ENCODE measurements around the gene ARFGEF2.
"Not testable (repeated sequence)": the region's sequence is repeated elsewhere in the genome, so short reads cannot be mapped to it uniquely, and the experiment has no call there.

The ARFGEF2 gene

DNA sequence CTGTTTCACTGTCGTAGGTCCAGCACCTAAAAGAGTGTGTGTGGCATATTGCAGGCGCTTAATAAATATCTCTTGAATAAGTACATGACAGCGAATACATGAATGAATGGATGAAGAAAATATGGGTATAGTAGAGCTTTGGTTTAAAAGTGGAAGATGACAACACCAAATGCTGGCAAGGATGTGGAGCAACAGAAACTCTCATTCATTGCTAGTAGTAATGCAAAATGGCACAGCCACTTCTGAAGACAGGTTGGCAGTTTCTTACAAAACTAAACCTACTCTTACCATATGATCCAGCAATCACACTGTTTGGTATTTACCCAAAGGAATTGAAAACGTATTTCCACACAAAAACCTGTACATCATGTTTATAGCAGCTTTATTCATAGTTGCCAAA is 36.3 kb upstream of the ARFGEF2 start:
- H3K27ac ChIP-seq (ENCODE audit: low read length): no peak overlapping the region
- H3K4me1 ChIP-seq (ENCODE audit: low read length): peaks cover 26% of the 10 kb centered on the region
- no peaks in the 10 kb centered on the region for H4K20me1 ChIP-seq (ENCODE audit: insufficient read depth, low read length)
- no peak overlapping the region for H3K4me3 ChIP-seq (ENCODE audit: low read length)
- H3K9me3 ChIP-seq (ENCODE audit: insufficient read depth, low read length): no peaks in the 10 kb centered on the region
- no peaks in the 10 kb centered on the region for H3K36me3 ChIP-seq (replicated peaks; ENCODE audit: low read depth, low read length)
- no peak overlapping the region for H3K9ac ChIP-seq (ENCODE audit: low read length)
- no peaks in the 10 kb centered on the region for H3K27me3 ChIP-seq (ENCODE audit: low read depth, low read length)
- H3K79me2 ChIP-seq (ENCODE audit: low read length): no peaks in the 10 kb centered on the region
- no peak overlapping the region for H3K4me2 ChIP-seq (ENCODE audit: low read length)
- H2AFZ ChIP-seq (ENCODE audit: low read depth, low read length): no peak overlapping the region
- TF ChIP-seq EZH2phosphoT487 (IDR thresholded peaks at IDR 0.05; ENCODE audit: low read depth): no peak
- TF ChIP-seq, protein P1, sequence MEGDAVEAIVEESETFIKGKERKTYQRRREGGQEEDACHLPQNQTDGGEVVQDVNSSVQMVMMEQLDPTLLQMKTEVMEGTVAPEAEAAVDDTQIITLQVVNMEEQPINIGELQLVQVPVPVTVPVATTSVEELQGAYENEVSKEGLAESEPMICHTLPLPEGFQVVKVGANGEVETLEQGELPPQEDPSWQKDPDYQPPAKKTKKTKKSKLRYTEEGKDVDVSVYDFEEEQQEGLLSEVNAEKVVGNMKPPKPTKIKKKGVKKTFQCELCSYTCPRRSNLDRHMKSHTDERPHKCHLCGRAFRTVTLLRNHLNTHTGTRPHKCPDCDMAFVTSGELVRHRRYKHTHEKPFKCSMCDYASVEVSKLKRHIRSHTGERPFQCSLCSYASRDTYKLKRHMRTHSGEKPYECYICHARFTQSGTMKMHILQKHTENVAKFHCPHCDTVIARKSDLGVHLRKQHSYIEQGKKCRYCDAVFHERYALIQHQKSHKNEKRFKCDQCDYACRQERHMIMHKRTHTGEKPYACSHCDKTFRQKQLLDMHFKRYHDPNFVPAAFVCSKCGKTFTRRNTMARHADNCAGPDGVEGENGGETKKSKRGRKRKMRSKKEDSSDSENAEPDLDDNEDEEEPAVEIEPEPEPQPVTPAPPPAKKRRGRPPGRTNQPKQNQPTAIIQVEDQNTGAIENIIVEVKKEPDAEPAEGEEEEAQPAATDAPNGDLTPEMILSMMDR (IDR thresholded peaks at IDR 0.05; ENCODE audit: low read depth, low read length): no peak

DNA sequence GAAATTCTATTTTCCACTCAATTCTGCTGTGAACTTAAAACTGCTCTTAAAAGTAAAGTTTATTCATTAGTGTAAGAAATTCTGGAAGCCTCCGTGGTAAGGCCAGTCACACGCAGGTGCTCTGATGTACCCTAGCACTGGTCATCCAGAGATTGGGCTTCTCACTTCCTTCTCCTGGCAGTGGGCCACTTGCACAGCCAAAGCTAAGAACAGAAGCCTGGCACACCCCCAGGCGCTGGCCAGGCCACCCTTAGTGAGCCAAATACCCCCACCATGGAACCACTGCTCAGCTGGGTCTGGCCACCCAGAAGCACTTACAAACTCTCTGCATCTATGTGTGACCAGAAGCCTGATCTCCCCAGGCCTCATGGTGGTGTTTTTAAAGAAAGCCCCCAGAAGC is 35.3 kb upstream of the ARFGEF2 start:
- no peak overlapping the region for H3K4me3 ChIP-seq (ENCODE audit: low read length)
- no peak overlapping the region for H3K27ac ChIP-seq (ENCODE audit: low read length)
- no peaks in the 10 kb centered on the region for H3K79me2 ChIP-seq (ENCODE audit: low read length)
- H3K9ac ChIP-seq (ENCODE audit: low read length): no peak overlapping the region
- no peak overlapping the region for H2AFZ ChIP-seq (ENCODE audit: low read depth, low read length)
- H3K9me3 ChIP-seq (ENCODE audit: insufficient read depth, low read length): no peaks in the 10 kb centered on the region
- no peaks in the 10 kb centered on the region for H3K27me3 ChIP-seq (ENCODE audit: low read depth, low read length)
- no peaks in the 10 kb centered on the region for H4K20me1 ChIP-seq (ENCODE audit: insufficient read depth, low read length)
- TF ChIP-seq EZH2phosphoT487 (IDR thresholded peaks at IDR 0.05; ENCODE audit: low read depth): no peak
- TF ChIP-seq, protein P1 (IDR thresholded peaks at IDR 0.05; ENCODE audit: low read depth, low read length): no peak
- no peaks in the 10 kb centered on the region for H3K36me3 ChIP-seq (replicated peaks; ENCODE audit: low read depth, low read length)
- no peak overlapping the region for H3K4me2 ChIP-seq (ENCODE audit: low read length)
- H3K4me1 ChIP-seq (ENCODE audit: low read length): peaks cover 29% of the 10 kb centered on the region

DNA sequence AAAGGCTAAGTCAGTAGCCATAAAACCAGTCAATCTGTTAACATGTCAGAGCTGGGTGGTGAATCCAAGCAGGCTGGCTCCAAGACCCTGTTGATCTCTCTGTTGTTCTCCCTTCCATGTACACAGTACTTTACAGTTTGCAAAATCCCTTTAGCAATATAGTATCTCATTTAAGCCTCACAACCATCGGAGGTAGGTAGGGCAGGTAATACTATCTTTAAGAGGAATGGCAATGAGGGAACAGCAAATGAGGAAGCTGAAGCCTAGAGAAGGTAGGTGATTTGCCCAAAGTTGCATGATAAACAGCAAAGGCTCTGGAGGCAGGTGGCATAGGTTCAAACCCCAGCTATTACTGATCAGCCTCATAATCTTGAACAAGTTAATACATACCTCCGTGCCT is 34.7 kb upstream of the ARFGEF2 start:
- H3K9me3 ChIP-seq (ENCODE audit: insufficient read depth, low read length): no peaks in the 10 kb centered on the region
- H3K79me2 ChIP-seq (ENCODE audit: low read length): no peaks in the 10 kb centered on the region
- no peaks in the 10 kb centered on the region for H3K36me3 ChIP-seq (replicated peaks; ENCODE audit: low read depth, low read length)
- no peaks in the 10 kb centered on the region for H3K27me3 ChIP-seq (ENCODE audit: low read depth, low read length)
- H3K27ac ChIP-seq (ENCODE audit: low read length): no peak overlapping the region
- peaks cover 34% of the 10 kb centered on the region for H3K4me1 ChIP-seq (ENCODE audit: low read length)
- no peak for TF ChIP-seq EZH2phosphoT487 (IDR thresholded peaks at IDR 0.05; ENCODE audit: low read depth)
- TF ChIP-seq, protein P1 (IDR thresholded peaks at IDR 0.05; ENCODE audit: low read depth, low read length): no peak
- H3K4me3 ChIP-seq (ENCODE audit: low read length): no peak overlapping the region
- H3K4me2 ChIP-seq (ENCODE audit: low read length): no peak overlapping the region
- H3K9ac ChIP-seq (ENCODE audit: low read length): no peak overlapping the region
- no peaks in the 10 kb centered on the region for H4K20me1 ChIP-seq (ENCODE audit: insufficient read depth, low read length)
- H2AFZ ChIP-seq (ENCODE audit: low read depth, low read length): no peak overlapping the region

DNA sequence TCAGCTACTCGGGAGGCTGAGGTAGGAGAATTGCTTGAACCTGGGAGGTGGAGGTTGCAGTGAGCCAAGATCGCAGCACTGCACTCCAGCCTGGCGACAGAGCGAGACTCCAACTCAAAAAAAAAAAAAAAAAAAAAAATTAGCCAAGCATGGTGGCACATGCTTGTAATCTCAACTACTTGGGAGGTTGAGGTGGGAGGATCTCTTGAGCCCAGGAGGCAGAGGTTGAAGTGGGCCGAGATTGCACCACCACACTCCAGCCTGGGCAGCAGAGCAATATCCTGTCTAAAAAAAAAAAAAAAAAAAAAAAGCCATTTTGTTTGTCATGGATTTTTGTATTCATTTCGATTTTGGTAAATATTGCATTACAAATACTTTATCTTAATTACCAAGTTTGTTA is 33.0 kb upstream of the ARFGEF2 start:
- not testable (repeated sequence) for H3K79me2 ChIP-seq (ENCODE audit: low read length); H3K4me3 ChIP-seq (ENCODE audit: low read length); H2AFZ ChIP-seq (ENCODE audit: low read depth, low read length); H3K9ac ChIP-seq (ENCODE audit: low read length); H3K27ac ChIP-seq (ENCODE audit: low read length); H4K20me1 ChIP-seq (ENCODE audit: insufficient read depth, low read length); H3K36me3 ChIP-seq (replicated peaks; ENCODE audit: low read depth, low read length); H3K9me3 ChIP-seq (ENCODE audit: insufficient read depth, low read length)
- H3K27me3 ChIP-seq (ENCODE audit: low read depth, low read length): peaks cover 11% of the 10 kb centered on the region
- peak overlapping the region; percentile 60 for H3K4me2 ChIP-seq (ENCODE audit: low read length)
- H3K4me1 ChIP-seq (ENCODE audit: low read length): peaks cover 35% of the 10 kb centered on the region
